GM10266 (cell line): ENCODE measurements around the gene ABCC3.

Source experiments
- DNase-seq: peaks from one replicate; pipeline ENCODE4 v3.0.0; 2012; ENCODE audit errors: extremely low spot score
- CTCF ChIP-seq: IDR thresholded peaks from 2 replicates; pipeline ENCODE4 v1.5.1; 2012; ENCODE audit warnings: mild to moderate bottlenecking, low read depth; ENCODE audit not compliant: control insufficient read depth, insufficient read depth; ENCODE audit errors: missing control alignments

Gene ABCC3

GRCh38 chr17:50657054-50657453 lies 22.4 kb downstream of the ABCC3 start:
- no peak for TF ChIP-seq CTCF
- DNase-seq, result no peak

- DNase-seq, result no peak
- no peak for TF ChIP-seq CTCF
Observed at GRCh38 chr17:50657627-50658026, 22.9 kb downstream of the ABCC3 start.

- DNase-seq, result no peak
- TF ChIP-seq CTCF, result no peak
Observed at GRCh38 chr17:50658616-50659015, 23.9 kb downstream of the ABCC3 start.

GRCh38 chr17:50659179-50659578 lies 24.5 kb downstream of the ABCC3 start:
- no peak for TF ChIP-seq CTCF
- DNase-seq, result no peak

GRCh38 chr17:50660042-50660886 lies 25.6 kb downstream of the ABCC3 start:
- no peak for DNase-seq
- TF ChIP-seq CTCF, result no peak

- no peak for DNase-seq
- no peak for TF ChIP-seq CTCF
Observed at GRCh38 chr17:50660887-50661345, 26.2 kb downstream of the ABCC3 start.

- DNase-seq, result no peak
- no peak for TF ChIP-seq CTCF
Observed at GRCh38 chr17:50661348-50661747, 26.7 kb downstream of the ABCC3 start.
